Panc1 (cell line): ENCODE results near the gene CYP26B1.

Experiments
- POLR2AphosphoS5 ChIP-seq: IDR thresholded peaks from 2 replicates; pipeline ENCODE4 v1.6.1; 2012; ENCODE audit warnings: mild to moderate bottlenecking, low read depth, low read length, moderate library complexity
- SIN3A ChIP-seq: IDR thresholded peaks from 2 replicates; pipeline ENCODE4 v1.6.1; 2012; ENCODE audit warnings: low read depth, mild to moderate bottlenecking, low read length, moderate library complexity, borderline replicate concordance; ENCODE audit not compliant: insufficient read depth
- TCF7L2 ChIP-seq: IDR thresholded peaks from 2 replicates; pipeline ENCODE4 v1.6.1; 2011; ENCODE audit warnings: mild to moderate bottlenecking, low read depth, low read length, inconsistent platforms
- TF ChIP-seq, protein P1 (sequence below): fragments of 450-650 bp; IDR thresholded peaks from 2 replicates; pipeline ENCODE4 v1.5.1; 2017; ENCODE audit warnings: mild to moderate bottlenecking
- TF ChIP-seq, protein P2 (sequence below), 2 experiments: IDR thresholded peaks; 2 replicates each; pipeline ENCODE4 v1.6.1; 2011 to 2012; ENCODE audit warnings: low read depth in 2 of 2, control low read depth in 1 of 2, low read length in 1 of 2, mild to moderate bottlenecking in 1 of 2, moderate library complexity in 1 of 2; ENCODE audit not compliant: insufficient read depth in 1 of 2

DNA sequence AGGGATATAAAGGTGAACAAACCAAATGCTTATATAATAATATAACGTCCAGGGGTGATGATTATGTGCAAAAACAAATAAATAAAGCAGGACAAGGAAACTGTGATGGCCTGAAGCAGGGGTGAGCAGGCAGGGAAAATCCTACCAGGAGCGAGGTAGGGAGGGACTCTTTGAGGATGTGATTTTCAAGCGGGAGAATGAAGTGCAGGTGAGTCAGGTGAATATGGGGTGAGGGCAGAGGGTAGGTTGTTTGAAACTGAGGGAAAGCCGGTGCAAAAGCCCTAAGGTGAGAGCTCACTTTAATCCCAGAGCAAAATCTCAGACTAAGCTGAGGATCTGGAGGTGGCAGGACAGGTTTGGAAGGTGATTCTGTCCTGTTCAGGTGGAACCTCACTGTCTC is 40.7 kb downstream of the CYP26B1 start:
- TF ChIP-seq, protein P1, sequence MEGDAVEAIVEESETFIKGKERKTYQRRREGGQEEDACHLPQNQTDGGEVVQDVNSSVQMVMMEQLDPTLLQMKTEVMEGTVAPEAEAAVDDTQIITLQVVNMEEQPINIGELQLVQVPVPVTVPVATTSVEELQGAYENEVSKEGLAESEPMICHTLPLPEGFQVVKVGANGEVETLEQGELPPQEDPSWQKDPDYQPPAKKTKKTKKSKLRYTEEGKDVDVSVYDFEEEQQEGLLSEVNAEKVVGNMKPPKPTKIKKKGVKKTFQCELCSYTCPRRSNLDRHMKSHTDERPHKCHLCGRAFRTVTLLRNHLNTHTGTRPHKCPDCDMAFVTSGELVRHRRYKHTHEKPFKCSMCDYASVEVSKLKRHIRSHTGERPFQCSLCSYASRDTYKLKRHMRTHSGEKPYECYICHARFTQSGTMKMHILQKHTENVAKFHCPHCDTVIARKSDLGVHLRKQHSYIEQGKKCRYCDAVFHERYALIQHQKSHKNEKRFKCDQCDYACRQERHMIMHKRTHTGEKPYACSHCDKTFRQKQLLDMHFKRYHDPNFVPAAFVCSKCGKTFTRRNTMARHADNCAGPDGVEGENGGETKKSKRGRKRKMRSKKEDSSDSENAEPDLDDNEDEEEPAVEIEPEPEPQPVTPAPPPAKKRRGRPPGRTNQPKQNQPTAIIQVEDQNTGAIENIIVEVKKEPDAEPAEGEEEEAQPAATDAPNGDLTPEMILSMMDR: no peak
- TF ChIP-seq, protein P2, sequence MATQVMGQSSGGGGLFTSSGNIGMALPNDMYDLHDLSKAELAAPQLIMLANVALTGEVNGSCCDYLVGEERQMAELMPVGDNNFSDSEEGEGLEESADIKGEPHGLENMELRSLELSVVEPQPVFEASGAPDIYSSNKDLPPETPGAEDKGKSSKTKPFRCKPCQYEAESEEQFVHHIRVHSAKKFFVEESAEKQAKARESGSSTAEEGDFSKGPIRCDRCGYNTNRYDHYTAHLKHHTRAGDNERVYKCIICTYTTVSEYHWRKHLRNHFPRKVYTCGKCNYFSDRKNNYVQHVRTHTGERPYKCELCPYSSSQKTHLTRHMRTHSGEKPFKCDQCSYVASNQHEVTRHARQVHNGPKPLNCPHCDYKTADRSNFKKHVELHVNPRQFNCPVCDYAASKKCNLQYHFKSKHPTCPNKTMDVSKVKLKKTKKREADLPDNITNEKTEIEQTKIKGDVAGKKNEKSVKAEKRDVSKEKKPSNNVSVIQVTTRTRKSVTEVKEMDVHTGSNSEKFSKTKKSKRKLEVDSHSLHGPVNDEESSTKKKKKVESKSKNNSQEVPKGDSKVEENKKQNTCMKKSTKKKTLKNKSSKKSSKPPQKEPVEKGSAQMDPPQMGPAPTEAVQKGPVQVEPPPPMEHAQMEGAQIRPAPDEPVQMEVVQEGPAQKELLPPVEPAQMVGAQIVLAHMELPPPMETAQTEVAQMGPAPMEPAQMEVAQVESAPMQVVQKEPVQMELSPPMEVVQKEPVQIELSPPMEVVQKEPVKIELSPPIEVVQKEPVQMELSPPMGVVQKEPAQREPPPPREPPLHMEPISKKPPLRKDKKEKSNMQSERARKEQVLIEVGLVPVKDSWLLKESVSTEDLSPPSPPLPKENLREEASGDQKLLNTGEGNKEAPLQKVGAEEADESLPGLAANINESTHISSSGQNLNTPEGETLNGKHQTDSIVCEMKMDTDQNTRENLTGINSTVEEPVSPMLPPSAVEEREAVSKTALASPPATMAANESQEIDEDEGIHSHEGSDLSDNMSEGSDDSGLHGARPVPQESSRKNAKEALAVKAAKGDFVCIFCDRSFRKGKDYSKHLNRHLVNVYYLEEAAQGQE (IDR thresholded peaks at IDR 0.05; ENCODE audit: insufficient read depth in 1 of 2, low read depth in 2 of 2, low read length in 1 of 2): no peak
- TF ChIP-seq POLR2AphosphoS5 (no peak), TCF7L2 (no peak), SIN3A (no peak)
